Suprapubic skin (tissue), 4 donors: Measurements from ENCODE around the gene KRTAP29-1. TPM values are rescaled to one million over a fixed set of nuclear protein-coding genes. Genes with fewer than 3 reads are reported as not detected.
"Not testable (repeated sequence)": the region's sequence is repeated elsewhere in the genome, so short reads cannot be mapped to it uniquely, and the experiment has no call there.

ENCODE experiments used
- DNase-seq, 2 donors: peaks; one replicate each; pipeline ENCODE4 v3.0.0-alpha.2; 2019; ENCODE audit warnings: low spot score in 2 of 2
- H3K27ac ChIP-seq: fragments of 200-600 bp; sonication (generic); one replicate; pipeline ENCODE4 v1.5.1; 2019
- H3K27me3 ChIP-seq: fragments of 200-600 bp; sonication (generic); one replicate; pipeline ENCODE4 v1.5.1; 2019
- H3K36me3 ChIP-seq: fragments of 200-600 bp; sonication (generic); one replicate; pipeline ENCODE4 v1.5.1; 2019
- H3K4me1 ChIP-seq: fragments of 200-600 bp; sonication (generic); one replicate; pipeline ENCODE4 v1.5.1; 2019
- H3K4me3 ChIP-seq: fragments of 200-600 bp; sonication (generic); one replicate; pipeline ENCODE4 v1.5.1; 2019; ENCODE audit warnings: mild to moderate bottlenecking
- H3K9me3 ChIP-seq: fragments of 200-600 bp; sonication (generic); one replicate; pipeline ENCODE4 v1.5.1; 2019
- EP300 ChIP-seq: sonication (generic); formaldehyde crosslinking; IDR thresholded peaks from one replicate; pipeline ENCODE4 v1.6.1; 2017; ENCODE audit warnings: antibody characterized with exemption
- POLR2A ChIP-seq, 2 donors: fragments of 450-650 bp; IDR thresholded peaks; one replicate each; pipeline ENCODE4 v1.6.1; 2017; ENCODE audit warnings: antibody characterized with exemption in 2 of 2, mild to moderate bottlenecking in 2 of 2, moderate library complexity in 2 of 2
- POLR2AphosphoS5 ChIP-seq, 3 donors: sonication (generic); formaldehyde crosslinking; IDR thresholded peaks; one replicate each; pipeline ENCODE4 v1.6.1; 2017; ENCODE audit warnings: antibody characterized with exemption in 3 of 3
- WGBS: methylation state at CpG from one replicate; pipeline ENCODE4 v1.1.5; 2018; 5-methylcytosine and 5-hydroxymethylcytosine counted together
- total RNA-seq, 4 donors: library from RNA; depleted of rRNA; stranded (reverse); fragments of >200 nt; gene quantifications; one replicate each; pipeline ENCODE4 v1.1.0, GENCODE V29; 2016
- TF ChIP-seq, protein P1 (sequence below), 2 donors: fragments of 200-600 bp in 1 of 2; fragments of 450-650 bp in 1 of 2; sonication (generic) in 1 of 2; IDR thresholded peaks; one replicate each; pipeline ENCODE4 v1.5.1; 2016 to 2019; ENCODE audit warnings: antibody characterized with exemption in 2 of 2, mild to moderate bottlenecking in 1 of 2, moderate library complexity in 1 of 2

KRTAP29-1 gene, protein sequence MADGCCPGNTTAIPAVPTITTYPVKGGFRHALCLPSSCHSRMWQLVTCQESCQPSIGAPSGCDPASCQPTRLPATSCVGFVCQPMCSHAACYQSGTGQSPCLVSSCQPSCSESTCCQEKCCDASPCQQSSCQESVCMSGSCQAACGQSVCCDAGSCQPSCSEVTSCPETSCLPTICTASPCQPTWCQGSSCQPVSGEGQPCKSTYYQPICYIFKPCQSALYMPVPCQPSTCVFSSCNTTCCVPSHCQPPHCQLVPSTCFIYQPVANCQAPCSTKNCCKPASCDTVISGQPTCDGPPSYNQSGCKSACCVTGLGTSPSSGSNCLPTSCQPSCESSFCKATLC
- 1 to 10 TPM in 2 of 4 donors, under 1 TPM in 1, not detected in 1; 0.85 to 3.4 (median 2.2) TPM for total RNA-seq

DNA sequence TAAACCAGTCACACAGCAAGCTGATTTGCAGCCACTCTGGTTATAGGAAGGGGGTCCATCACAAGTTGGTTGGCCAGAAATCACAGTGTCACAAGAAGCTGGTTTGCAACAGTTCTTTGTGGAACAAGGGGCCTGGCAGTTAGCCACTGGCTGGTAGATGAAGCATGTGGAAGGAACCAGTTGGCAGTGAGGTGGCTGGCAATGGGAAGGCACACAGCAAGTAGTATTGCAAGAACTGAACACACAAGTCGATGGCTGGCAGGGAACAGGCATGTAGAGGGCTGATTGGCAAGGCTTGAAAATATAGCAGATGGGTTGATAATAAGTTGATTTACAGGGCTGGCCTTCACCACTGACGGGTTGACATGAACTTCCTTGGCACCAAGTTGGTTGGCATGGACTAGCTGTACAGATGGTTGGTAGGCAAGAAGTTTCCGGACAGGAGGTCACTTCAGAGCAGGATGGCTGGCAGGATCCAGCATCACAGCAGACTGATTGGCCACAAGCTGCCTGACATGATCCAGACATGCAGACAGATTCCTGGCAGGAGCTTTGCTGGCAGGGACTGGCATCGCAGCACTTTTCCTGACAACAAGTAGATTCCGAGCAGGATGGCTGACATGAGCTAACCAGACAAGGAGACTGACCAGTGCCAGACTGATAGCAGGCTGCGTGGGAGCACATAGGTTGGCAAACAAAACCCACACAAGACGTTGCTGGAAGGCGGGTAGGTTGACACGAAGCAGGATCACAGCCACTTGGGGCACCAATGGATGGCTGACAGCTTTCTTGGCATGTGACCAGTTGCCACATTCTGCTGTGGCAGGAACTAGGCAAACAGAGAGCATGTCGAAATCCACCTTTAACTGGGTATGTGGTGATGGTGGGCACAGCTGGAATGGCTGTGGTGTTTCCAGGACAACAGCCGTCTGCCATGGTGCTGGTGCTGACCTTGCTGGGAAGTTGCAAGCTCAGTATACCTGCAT, at the start of gene KRTAP29-1:
Gene KRTAP29-1, minus strand, starts transcription at position 936 of the 986 bp plus-strand sequence. Its CDS starts 0 bp downstream, at position 936.
- 24% methylated on average over 11 of the region's 11 CpGs for WGBS
- peaks cover 11% of the 10 kb centered on the region for H3K27me3 ChIP-seq
- no peaks in the 10 kb centered on the region for H3K36me3 ChIP-seq
- H3K27ac ChIP-seq, result no peak within 1 kb of the TSS
- H3K9me3 ChIP-seq, result no peaks in the 10 kb centered on the region
- H3K4me1 ChIP-seq, result peaks cover 8% of the 10 kb centered on the region
- TF ChIP-seq, protein P1, sequence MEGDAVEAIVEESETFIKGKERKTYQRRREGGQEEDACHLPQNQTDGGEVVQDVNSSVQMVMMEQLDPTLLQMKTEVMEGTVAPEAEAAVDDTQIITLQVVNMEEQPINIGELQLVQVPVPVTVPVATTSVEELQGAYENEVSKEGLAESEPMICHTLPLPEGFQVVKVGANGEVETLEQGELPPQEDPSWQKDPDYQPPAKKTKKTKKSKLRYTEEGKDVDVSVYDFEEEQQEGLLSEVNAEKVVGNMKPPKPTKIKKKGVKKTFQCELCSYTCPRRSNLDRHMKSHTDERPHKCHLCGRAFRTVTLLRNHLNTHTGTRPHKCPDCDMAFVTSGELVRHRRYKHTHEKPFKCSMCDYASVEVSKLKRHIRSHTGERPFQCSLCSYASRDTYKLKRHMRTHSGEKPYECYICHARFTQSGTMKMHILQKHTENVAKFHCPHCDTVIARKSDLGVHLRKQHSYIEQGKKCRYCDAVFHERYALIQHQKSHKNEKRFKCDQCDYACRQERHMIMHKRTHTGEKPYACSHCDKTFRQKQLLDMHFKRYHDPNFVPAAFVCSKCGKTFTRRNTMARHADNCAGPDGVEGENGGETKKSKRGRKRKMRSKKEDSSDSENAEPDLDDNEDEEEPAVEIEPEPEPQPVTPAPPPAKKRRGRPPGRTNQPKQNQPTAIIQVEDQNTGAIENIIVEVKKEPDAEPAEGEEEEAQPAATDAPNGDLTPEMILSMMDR (IDR thresholded peaks at IDR 0.05), result no peak
- TF ChIP-seq POLR2A (IDR thresholded peaks at IDR 0.05) (no peak), EP300 (no peak), POLR2AphosphoS5 (IDR thresholded peaks at IDR 0.05) (no peak)
- no peak within 1 kb of the TSS for H3K4me3 ChIP-seq
- no peak for DNase-seq

DNA sequence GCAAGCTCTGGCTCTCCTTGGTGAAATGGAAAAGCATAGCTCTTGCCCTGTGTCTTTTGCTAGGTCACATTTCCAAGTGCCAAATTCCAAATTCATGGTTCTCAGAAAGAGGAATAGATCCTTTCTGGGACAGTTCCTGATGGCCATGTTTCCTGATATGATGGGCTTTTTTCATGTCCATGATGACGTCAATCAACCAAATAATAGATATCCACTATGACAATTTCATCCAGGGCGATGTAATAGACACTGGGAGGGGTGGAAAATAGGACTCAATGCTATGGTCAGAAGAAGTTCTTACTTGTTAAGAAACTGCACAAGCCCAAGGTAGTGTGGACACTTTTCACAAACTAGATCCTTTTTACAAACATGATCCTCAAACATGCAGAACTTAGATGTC, 48.5 kb upstream of the KRTAP29-1 start:
- Histone ChIP-seq H3K27ac (no peak overlapping the region), H3K4me1 (peaks cover 17% of the 10 kb centered on the region), H3K4me3 (no peak overlapping the region), H3K27me3 (peaks cover 3% of the 10 kb centered on the region), H3K9me3 (no peaks in the 10 kb centered on the region), H3K36me3 (no peaks in the 10 kb centered on the region)
- TF ChIP-seq POLR2AphosphoS5 (IDR thresholded peaks at IDR 0.05), result no peak
- no peak for DNase-seq
- 72% methylated on average over 2 of the region's 2 CpGs for WGBS

DNA sequence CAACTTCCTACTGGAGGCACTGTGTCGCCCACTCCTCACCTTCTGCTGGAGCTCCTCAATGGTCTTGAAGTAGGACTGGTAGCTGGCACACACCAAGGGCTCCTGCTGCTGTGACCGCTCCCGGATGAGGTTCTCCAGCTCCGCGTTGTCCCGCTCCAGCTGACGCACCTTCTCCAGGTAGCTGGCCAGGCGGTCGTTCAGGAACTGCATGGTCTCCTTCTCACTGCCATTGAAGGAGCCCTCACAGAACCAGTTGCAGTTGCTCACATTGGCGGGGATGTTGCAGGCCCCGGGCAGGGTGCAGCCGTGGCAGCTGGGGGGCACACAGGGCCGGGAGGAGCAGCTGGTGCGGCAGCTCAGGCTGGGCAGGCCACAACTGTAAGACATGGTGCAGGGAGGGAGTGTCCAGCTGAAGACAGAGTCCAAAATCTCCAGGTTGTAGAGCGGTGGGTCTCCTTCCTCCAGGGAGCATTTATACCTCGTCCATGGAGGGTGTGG, 47.8 kb upstream of the KRTAP29-1 start, which contains the start of gene KRT33A:
Gene KRT33A, minus strand, starts transcription at position 448 of the 498 bp plus-strand sequence. Its CDS starts 61 bp downstream, at position 387.
- not testable (repeated sequence) for H3K27ac ChIP-seq, DNase-seq, H3K9me3 ChIP-seq, H3K27me3 ChIP-seq, H3K4me3 ChIP-seq, H3K36me3 ChIP-seq
- 93% methylated on average over 16 of the region's 16 CpGs for WGBS
- peaks cover 17% of the 10 kb centered on the region for H3K4me1 ChIP-seq

DNA sequence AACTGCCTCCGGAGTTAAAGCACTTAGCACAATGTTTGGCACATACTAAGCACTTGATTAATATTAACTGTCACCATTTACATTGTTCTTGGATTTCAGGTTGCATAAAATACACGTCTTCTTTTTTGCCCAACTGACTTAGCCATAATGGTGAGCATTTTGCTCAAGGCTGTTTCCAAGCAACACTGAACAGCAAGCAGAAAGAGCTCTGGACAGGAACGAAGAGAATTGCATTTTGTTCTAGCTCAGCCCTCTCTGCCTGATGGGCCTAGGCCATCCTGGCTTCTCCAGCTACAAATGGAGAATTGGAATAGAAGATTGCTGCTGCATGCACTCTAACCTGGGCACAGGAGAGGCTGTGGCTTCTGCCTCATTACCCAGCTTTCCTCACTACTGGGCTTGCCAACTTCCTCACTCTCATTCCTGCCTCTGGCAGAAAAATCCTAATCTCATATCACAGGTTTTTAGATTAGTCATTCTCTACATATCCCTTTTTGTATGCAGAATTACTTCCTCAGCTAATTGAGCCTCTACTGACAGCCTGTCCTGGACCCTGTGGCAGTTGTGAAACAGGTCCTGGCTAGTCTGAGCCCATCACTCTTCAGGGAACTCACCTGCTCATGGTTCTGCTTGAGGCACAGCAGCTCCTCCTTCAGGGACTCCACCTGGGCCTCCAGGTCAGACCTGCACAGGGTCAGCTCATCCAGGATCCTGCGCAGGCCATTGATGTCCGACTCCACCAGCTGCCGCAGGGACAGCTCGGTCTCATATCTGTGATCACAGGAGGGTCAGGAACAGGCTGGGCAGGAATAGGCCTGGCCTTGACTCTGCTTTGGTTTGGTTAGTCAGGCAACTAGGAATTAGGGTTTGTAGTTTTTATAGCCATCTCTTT, 45.5 kb upstream of the KRTAP29-1 start:
- TF ChIP-seq POLR2AphosphoS5 (IDR thresholded peaks at IDR 0.05) (no peak), POLR2A (IDR thresholded peaks at IDR 0.05) (no peak), EP300 (no peak)
- TF ChIP-seq, protein P1 (IDR thresholded peaks at IDR 0.05), result no peak
- Histone ChIP-seq H3K4me3 (no peak overlapping the region), H3K27ac (no peak overlapping the region), H3K9me3 (no peaks in the 10 kb centered on the region), H3K27me3 (peaks cover 3% of the 10 kb centered on the region), H3K36me3 (no peaks in the 10 kb centered on the region), H3K4me1 (peaks cover 17% of the 10 kb centered on the region)
- no peak for DNase-seq
- 62% methylated on average over 7 of the region's 7 CpGs for WGBS

DNA sequence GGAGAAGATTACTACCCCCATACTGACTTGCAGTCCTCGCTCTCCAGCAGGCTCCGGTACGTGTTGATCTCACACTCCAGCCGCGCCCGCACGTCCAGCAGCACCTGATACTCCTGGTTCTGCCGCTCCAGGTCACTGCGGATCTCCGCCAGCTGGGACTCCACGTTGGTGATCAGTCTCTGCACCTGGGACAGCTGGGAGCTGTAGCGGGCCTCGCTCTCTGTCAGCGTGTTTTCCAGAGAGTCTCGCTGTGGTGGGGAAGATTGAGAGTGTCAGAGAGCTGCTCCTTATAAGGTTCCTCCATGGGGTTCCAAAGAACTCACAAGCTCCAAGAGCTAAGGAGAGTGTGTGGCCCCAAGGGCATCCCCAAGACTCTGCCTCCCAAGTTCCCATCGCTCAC, 43.8 kb upstream of the KRTAP29-1 start:
- H3K4me3 ChIP-seq, H3K9me3 ChIP-seq, DNase-seq, H3K36me3 ChIP-seq, H3K27ac ChIP-seq, H3K27me3 ChIP-seq: not testable (repeated sequence)
- 80% methylated on average over 9 of the region's 16 CpGs for WGBS
- H3K4me1 ChIP-seq, result peaks cover 20% of the 10 kb centered on the region

DNA sequence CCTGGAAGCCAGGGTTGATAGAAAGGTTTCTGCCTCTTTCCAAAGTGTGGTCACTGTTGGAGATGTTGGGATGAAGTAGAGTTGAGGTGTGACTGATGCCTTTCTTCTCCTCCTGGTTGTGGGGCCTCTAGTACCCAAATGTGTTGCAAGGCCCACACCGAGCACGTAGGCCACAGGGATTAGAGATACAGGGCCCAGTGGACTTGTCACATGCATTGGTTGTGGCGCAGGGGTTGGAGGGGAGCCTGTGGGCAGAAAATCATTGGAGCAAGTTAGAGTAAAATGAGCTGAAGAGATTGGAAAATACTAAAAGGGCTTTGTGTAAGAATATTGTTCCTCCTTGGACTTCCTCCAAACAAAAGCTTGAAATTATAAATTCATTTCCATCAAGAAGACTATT, 43.3 kb upstream of the KRTAP29-1 start:
- no peaks in the 10 kb centered on the region for H3K9me3 ChIP-seq
- TF ChIP-seq EP300 (no peak), POLR2A (IDR thresholded peaks at IDR 0.05) (no peak), POLR2AphosphoS5 (IDR thresholded peaks at IDR 0.05) (no peak)
- TF ChIP-seq, protein P1 (IDR thresholded peaks at IDR 0.05), result no peak
- H3K36me3 ChIP-seq, result no peaks in the 10 kb centered on the region
- H3K27me3 ChIP-seq, result no peaks in the 10 kb centered on the region
- peaks cover 20% of the 10 kb centered on the region for H3K4me1 ChIP-seq
- no peak overlapping the region for H3K27ac ChIP-seq
- 76% methylated on average over 3 of the region's 3 CpGs for WGBS
- no peak for DNase-seq
- H3K4me3 ChIP-seq, result no peak overlapping the region
